H9 (cell line): Measurements from ENCODE around the gene MORC1. TPM values are rescaled to one million over a fixed set of nuclear protein-coding genes. Genes with fewer than 3 reads are reported as not detected.

ENCODE experiments used
- DNase-seq: peaks from one replicate; pipeline ENCODE4 v3.0.0-alpha.2; 2017
- H2AFZ ChIP-seq: one replicate; pipeline ENCODE4 v1.6.1; 2013; ENCODE audit warnings: mild to moderate bottlenecking, low read length, control low read depth, moderate library complexity
- H2AK5ac ChIP-seq: 2 replicates; pipeline ENCODE4 v1.6.1; 2013; ENCODE audit warnings: low read length, control low read depth, mixed read lengths; ENCODE audit not compliant: insufficient read length
- H2BK120ac ChIP-seq: one replicate; pipeline ENCODE4 v1.6.1; 2013; ENCODE audit warnings: low read depth, mild to moderate bottlenecking, low read length, control low read depth, inconsistent platforms; ENCODE audit not compliant: poor library complexity, severe bottlenecking
- H2BK12ac ChIP-seq: 2 replicates; pipeline ENCODE4 v1.6.1; 2013; ENCODE audit warnings: low read length, control low read depth, mixed read lengths, low read depth; ENCODE audit not compliant: insufficient read length
- H2BK15ac ChIP-seq: 2 replicates; pipeline ENCODE4 v1.6.1; 2013; ENCODE audit warnings: low read depth, low read length, control low read depth
- H2BK20ac ChIP-seq: one replicate; pipeline ENCODE4 v1.6.1; 2013; ENCODE audit warnings: low read depth, mild to moderate bottlenecking, low read length, control low read depth, inconsistent platforms; ENCODE audit not compliant: poor library complexity, severe bottlenecking
- H2BK5ac ChIP-seq: 2 replicates; pipeline ENCODE4 v1.6.1; 2013; ENCODE audit warnings: low read length, control low read depth, mixed read lengths; ENCODE audit not compliant: insufficient read length
- H3K14ac ChIP-seq: 2 replicates; pipeline ENCODE4 v1.6.1; 2013; ENCODE audit warnings: low read length, control low read depth; ENCODE audit not compliant: insufficient read depth
- H3K18ac ChIP-seq: 2 replicates; pipeline ENCODE4 v1.6.1; 2013; ENCODE audit warnings: low read depth, mild to moderate bottlenecking, mixed read lengths, low read length, control low read depth; ENCODE audit not compliant: insufficient read length
- H3K23ac ChIP-seq: 2 replicates; pipeline ENCODE4 v1.6.1; 2013; ENCODE audit warnings: low read length, control low read depth, mixed read lengths, low read depth; ENCODE audit not compliant: insufficient read length
- H3K23me2 ChIP-seq: 2 replicates; pipeline ENCODE4 v1.6.1; 2013; ENCODE audit warnings: low read depth, mild to moderate bottlenecking, mixed read lengths, low read length, control low read depth; ENCODE audit not compliant: insufficient read length, poor library complexity, severe bottlenecking
- H3K27ac ChIP-seq: 2 replicates; pipeline ENCODE4 v1.5.1; 2013; ENCODE audit warnings: low read length, control low read depth, mixed read lengths, low read depth; ENCODE audit not compliant: insufficient read length
- H3K27me3 ChIP-seq: 2 replicates; pipeline ENCODE4 v1.6.1; 2013; ENCODE audit warnings: low read length, control low read depth, inconsistent platforms; ENCODE audit not compliant: insufficient read depth
- H3K4ac ChIP-seq: 2 replicates; pipeline ENCODE4 v1.6.1; 2013; ENCODE audit warnings: low read depth, mild to moderate bottlenecking, control low read depth, inconsistent platforms, low read length, moderate library complexity
- H3K4me1 ChIP-seq: 2 replicates; pipeline ENCODE4 v1.6.1; 2013; ENCODE audit warnings: low read length, control low read depth, inconsistent platforms; ENCODE audit not compliant: insufficient read depth
- H3K4me2 ChIP-seq: 2 replicates; pipeline ENCODE4 v1.6.1; 2013; ENCODE audit warnings: low read length, control low read depth, mixed read lengths; ENCODE audit not compliant: insufficient read length, insufficient read depth
- H3K56ac ChIP-seq: 2 replicates; pipeline ENCODE4 v1.6.1; 2013; ENCODE audit warnings: low read depth, mild to moderate bottlenecking, mixed read lengths, low read length, control low read depth; ENCODE audit not compliant: insufficient read length
- H3K79me1 ChIP-seq: 2 replicates; pipeline ENCODE4 v1.6.1; 2013; ENCODE audit warnings: low read depth, mild to moderate bottlenecking, moderate library complexity, low read length, control low read depth, inconsistent platforms; ENCODE audit not compliant: insufficient read depth, poor library complexity, severe bottlenecking
- H3K79me2 ChIP-seq: 2 replicates; pipeline ENCODE4 v1.6.1; 2013; ENCODE audit warnings: low read length, control low read depth, inconsistent platforms; ENCODE audit not compliant: insufficient read depth
- H3K9ac ChIP-seq: 2 replicates; pipeline ENCODE4 v1.6.1; 2013; ENCODE audit warnings: low read length, control low read depth, mixed read lengths; ENCODE audit not compliant: insufficient read length; ENCODE audit errors: extremely low read depth
- H3K9me3 ChIP-seq: one replicate; pipeline ENCODE4 v1.6.1; 2013; ENCODE audit warnings: low read depth, low read length, inconsistent platforms; ENCODE audit not compliant: control insufficient read depth
- H3T11ph ChIP-seq: one replicate; pipeline ENCODE4 v1.6.1; 2013; ENCODE audit warnings: mild to moderate bottlenecking, low read length, control low read depth, inconsistent platforms
- H4K20me1 ChIP-seq: one replicate; pipeline ENCODE4 v1.6.1; 2013; ENCODE audit not compliant: control insufficient read depth, insufficient read length, insufficient read depth
- H4K5ac ChIP-seq: 2 replicates; pipeline ENCODE4 v1.6.1; 2013; ENCODE audit warnings: low read depth, mild to moderate bottlenecking, mixed read lengths, low read length, control low read depth; ENCODE audit not compliant: insufficient read length
- H4K8ac ChIP-seq: replicated peaks from 2 replicates; pipeline ENCODE4 v1.6.1; 2013; ENCODE audit warnings: low read length, control low read depth, mixed read lengths, low read depth; ENCODE audit not compliant: insufficient read length
- H4K91ac ChIP-seq: 2 replicates; pipeline ENCODE4 v1.6.1; 2013; ENCODE audit warnings: low read depth, mild to moderate bottlenecking, moderate library complexity, mixed read lengths, low read length, control low read depth; ENCODE audit not compliant: insufficient read length
- H3K27ac Mint-ChIP-seq, 3 experiments: 2 replicates in 2 of 3; 3 replicates in 1 of 3; pipeline ENCODE4 v1.8.0; 2020 to 2021; ENCODE audit warnings: mixed read lengths in 3 of 3, mild to moderate bottlenecking in 1 of 3, moderate library complexity in 1 of 3
- H3K27me3 Mint-ChIP-seq: 2 replicates; pipeline ENCODE4 v1.8.0; 2021; ENCODE audit warnings: low read depth, mild to moderate bottlenecking, moderate library complexity, mixed read lengths
- H3K36me3 Mint-ChIP-seq, 3 experiments: 2 replicates in 2 of 3; 3 replicates in 1 of 3; pipeline ENCODE4 v1.8.0; 2020 to 2021; ENCODE audit warnings: low read depth in 3 of 3, mixed read lengths in 3 of 3; ENCODE audit not compliant: insufficient read depth in 1 of 3
- H3K4me1 Mint-ChIP-seq, 2 experiments: 2 replicates each; pipeline ENCODE4 v1.8.0; 2020; ENCODE audit warnings: mixed read lengths in 2 of 2
- H3K4me3 Mint-ChIP-seq, 2 experiments: 2 replicates in 1 of 2; 3 replicates in 1 of 2; pipeline ENCODE4 v1.8.0; 2020 to 2021; ENCODE audit warnings: mild to moderate bottlenecking in 2 of 2, mixed read lengths in 2 of 2, moderate library complexity in 1 of 2
- H3K9me3 Mint-ChIP-seq, 2 experiments: 2 replicates in 1 of 2; 3 replicates in 1 of 2; pipeline ENCODE4 v1.8.0; 2020; ENCODE audit warnings: mild to moderate bottlenecking in 2 of 2, mixed read lengths in 2 of 2, moderate library complexity in 1 of 2
- CTCF ChIP-seq: fragments of 200-600 bp; sonication (generic); conservative IDR thresholded peaks from 3 replicates; pipeline ENCODE4 v1.8.0; 2021; ENCODE audit warnings: antibody characterized with exemption, mild to moderate bottlenecking
- WGBS: extraction: QIAGEN DNeasy Blood & Tissue Kit; methylation state at CpG from one replicate; pipeline ENCODE4 v1.1.7; 2013; ENCODE audit warnings: missing lambda C conversion rate, low lambda C conversion rate, mixed read lengths; ENCODE audit not compliant: insufficient read length; ENCODE audit errors: extremely low coverage; 5-methylcytosine and 5-hydroxymethylcytosine counted together
- total RNA-seq: library from RNA; stranded (reverse); gene quantifications from 2 replicates; pipeline ENCODE4 v1.2.1, GENCODE V29; 2021

The MORC1 gene
- total RNA-seq, 1 experiment from 2014 or later = not detected

GRCh38 chr3:109023167-109023566, 94.8 kb downstream of the MORC1 start:
- H3K27ac Mint-ChIP-seq = no peak overlapping the region
- H3T11ph ChIP-seq = no peak overlapping the region
- H3K23ac ChIP-seq = no peak overlapping the region
- no peak overlapping the region for H4K5ac ChIP-seq
- H4K20me1 ChIP-seq = no peaks in the 10 kb centered on the region
- H2BK5ac ChIP-seq = no peak overlapping the region
- H3K4me1 ChIP-seq = no peaks in the 10 kb centered on the region
- no peak overlapping the region for H2BK12ac ChIP-seq
- no peak overlapping the region for H2BK20ac ChIP-seq
- H3K79me2 ChIP-seq = no peaks in the 10 kb centered on the region
- no peak overlapping the region for H3K18ac ChIP-seq
- H3K9me3 ChIP-seq = no peaks in the 10 kb centered on the region
- H2BK15ac ChIP-seq = no peak overlapping the region
- no peak overlapping the region for H3K14ac ChIP-seq
- no peak overlapping the region for H2AK5ac ChIP-seq
- H3K79me1 ChIP-seq = no peaks in the 10 kb centered on the region
- no peaks in the 10 kb centered on the region for H3K27me3 ChIP-seq
- no peak overlapping the region for H3K4me3 Mint-ChIP-seq
- H3K56ac ChIP-seq = no peak overlapping the region
- WGBS = no CpG with 5 or more reads among the region's 1 CpG
- TF ChIP-seq CTCF = no peak
- no peak overlapping the region for H4K8ac ChIP-seq
- H4K91ac ChIP-seq = no peak overlapping the region
- no peaks in the 10 kb centered on the region for H3K36me3 Mint-ChIP-seq
- DNase-seq = no peak
- no peaks in the 10 kb centered on the region for H3K27me3 Mint-ChIP-seq
- no peak overlapping the region for H3K27ac ChIP-seq
- H3K4me1 Mint-ChIP-seq = peaks cover 0 to 3% of the 10 kb centered on the region in 2 experiments; a peak in 1 of 4 replicates
- H3K4me2 ChIP-seq = no peak overlapping the region
- H3K23me2 ChIP-seq = no peaks in the 10 kb centered on the region
- H3K9ac ChIP-seq = no peak overlapping the region
- H2BK120ac ChIP-seq = no peak overlapping the region
- H3K4ac ChIP-seq = no peak overlapping the region
- H2AFZ ChIP-seq = no peak overlapping the region
- no peaks in the 10 kb centered on the region for H3K9me3 Mint-ChIP-seq
